Epithelial cell of proximal tubule (primary cell): ENCODE data around the gene NTMT2. TPM values are rescaled to one million over a fixed set of nuclear protein-coding genes. Genes with fewer than 3 reads are reported as not detected.

Experiments
- DNase-seq: peaks from one replicate; pipeline ENCODE4 v3.0.0-alpha.2; 2011; ENCODE audit warnings: low read depth
- H3K4me3 ChIP-seq: 2 replicates; pipeline ENCODE4 v1.5.1; 2011; ENCODE audit warnings: low read depth, mild to moderate bottlenecking, low read length
- total RNA-seq: library from RNA; depleted of rRNA; stranded (reverse); fragments of >200 nt; gene quantifications from 2 replicates; pipeline ENCODE4 v1.2.3, GENCODE V29; 2015
- TF ChIP-seq, protein P1 (sequence below): conservative IDR thresholded peaks from 2 replicates; pipeline ENCODE4 v1.5.1; 2012; ENCODE audit warnings: low read depth, mild to moderate bottlenecking, low read length

Gene NTMT2
- total RNA-seq, 1 donor from 2014 or later: not detected

- TF ChIP-seq, protein P1, sequence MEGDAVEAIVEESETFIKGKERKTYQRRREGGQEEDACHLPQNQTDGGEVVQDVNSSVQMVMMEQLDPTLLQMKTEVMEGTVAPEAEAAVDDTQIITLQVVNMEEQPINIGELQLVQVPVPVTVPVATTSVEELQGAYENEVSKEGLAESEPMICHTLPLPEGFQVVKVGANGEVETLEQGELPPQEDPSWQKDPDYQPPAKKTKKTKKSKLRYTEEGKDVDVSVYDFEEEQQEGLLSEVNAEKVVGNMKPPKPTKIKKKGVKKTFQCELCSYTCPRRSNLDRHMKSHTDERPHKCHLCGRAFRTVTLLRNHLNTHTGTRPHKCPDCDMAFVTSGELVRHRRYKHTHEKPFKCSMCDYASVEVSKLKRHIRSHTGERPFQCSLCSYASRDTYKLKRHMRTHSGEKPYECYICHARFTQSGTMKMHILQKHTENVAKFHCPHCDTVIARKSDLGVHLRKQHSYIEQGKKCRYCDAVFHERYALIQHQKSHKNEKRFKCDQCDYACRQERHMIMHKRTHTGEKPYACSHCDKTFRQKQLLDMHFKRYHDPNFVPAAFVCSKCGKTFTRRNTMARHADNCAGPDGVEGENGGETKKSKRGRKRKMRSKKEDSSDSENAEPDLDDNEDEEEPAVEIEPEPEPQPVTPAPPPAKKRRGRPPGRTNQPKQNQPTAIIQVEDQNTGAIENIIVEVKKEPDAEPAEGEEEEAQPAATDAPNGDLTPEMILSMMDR: no peak
- no peak for DNase-seq
- H3K4me3 ChIP-seq: no peak overlapping the region
These were observed 58.4 kb downstream of the NTMT2 start for GRCh38 chr1:170204121-170204520.

DNA sequence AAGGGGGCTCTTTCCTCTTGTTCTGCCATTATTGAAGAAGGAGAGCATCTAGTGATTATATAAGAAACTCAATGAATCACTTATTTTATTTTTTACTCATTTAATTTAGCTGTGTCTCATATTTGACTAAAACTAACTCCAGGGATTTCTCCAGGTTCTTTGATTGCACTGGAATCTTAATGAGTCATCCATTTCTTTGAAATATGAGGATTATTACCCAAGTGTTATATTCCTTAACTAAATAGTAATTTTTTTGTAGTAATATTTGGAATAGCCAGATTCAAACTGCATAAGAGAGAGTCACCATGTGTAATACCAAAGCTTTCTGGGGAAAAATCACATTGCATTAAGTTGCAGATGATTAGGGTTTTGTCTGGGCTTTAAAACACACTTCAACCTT lies 59.5 kb downstream of the NTMT2 start:
- TF ChIP-seq, protein P1: no peak
- H3K4me3 ChIP-seq: no peak overlapping the region
- DNase-seq: no peak

GRCh38 chr1:170209125-170209524 lies 63.4 kb downstream of the NTMT2 start:
- no peak overlapping the region for H3K4me3 ChIP-seq
- DNase-seq: no peak
- TF ChIP-seq, protein P1: no peak

- TF ChIP-seq, protein P1: no peak
- H3K4me3 ChIP-seq: no peak overlapping the region
- no peak for DNase-seq
These were observed 64.4 kb downstream of the NTMT2 start for GRCh38 chr1:170210142-170210541.

GRCh38 chr1:170213596-170213995 lies 67.8 kb downstream of the NTMT2 start:
- TF ChIP-seq, protein P1: no peak
- no peak for DNase-seq
- no peak overlapping the region for H3K4me3 ChIP-seq

GRCh38 chr1:170214117-170215032 lies 68.6 kb downstream of the NTMT2 start:
- H3K4me3 ChIP-seq: no peak overlapping the region
- DNase-seq: no peak
- TF ChIP-seq, protein P1: no peak
